Measurements from ENCODE around the gene MRPL21.

The MRPL21 gene

DNA sequence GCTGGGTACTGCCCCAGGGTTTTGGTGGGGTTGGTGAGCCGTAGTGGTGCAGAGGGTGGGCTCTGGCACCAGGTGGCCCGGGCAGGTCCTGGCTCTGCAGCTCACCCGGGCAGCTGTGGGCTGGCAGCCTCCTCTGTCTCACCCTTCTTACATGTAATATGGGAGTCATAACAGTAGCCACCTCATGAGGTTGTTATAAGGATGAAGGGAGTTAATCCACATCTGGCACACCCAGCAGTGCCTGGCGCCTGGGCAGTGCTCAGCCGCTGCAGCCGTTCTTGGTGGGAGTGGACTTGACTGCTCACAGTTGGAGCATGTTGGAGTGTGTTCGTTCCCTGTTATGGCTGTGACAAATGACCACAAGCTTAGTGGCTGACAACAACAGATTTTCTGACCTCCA, 28.7 kb upstream of the MRPL21 start:
- Histone ChIP-seq H2AK5ac (ENCODE audit: low read length, severe bottlenecking) (no peak overlapping the region), H3K27ac (ENCODE audit: low read length, poor library complexity, severe bottlenecking) (no peak overlapping the region), H2AFZ (ENCODE audit: low read depth, low read length) (no peak overlapping the region), H3K14ac (ENCODE audit: low read length in 2 of 2) (no peak overlapping the region), H3K4me2 (ENCODE audit: low read length, poor library complexity, severe bottlenecking) (no peak overlapping the region), H3K4me3 (ENCODE audit: insufficient read depth in 1 of 2, low read depth in 1 of 2, low read length in 2 of 2) (no peak overlapping the region), H2BK15ac (ENCODE audit: low read depth, poor library complexity, severe bottlenecking) (no peak overlapping the region), H3K18ac (ENCODE audit: low read depth in 1 of 2, low read length in 2 of 2) (no peak overlapping the region), H3K9me3 (ENCODE audit: control insufficient read depth, low read length) (peaks cover 2% of the 10 kb centered on the region), H3K27me3 (ENCODE audit: control insufficient read depth in 1 of 2, insufficient read depth in 1 of 2, low read length in 2 of 2) (no peaks in the 10 kb centered on the region), H2BK120ac (ENCODE audit: low read depth, low read length) (no peak overlapping the region), H3K36me3 (ENCODE audit: control insufficient read depth in 1 of 2, insufficient read depth in 2 of 2, low read depth in 1 of 2, low read length in 2 of 2) (peaks cover 83 to 94% of the 10 kb centered on the region in 2 experiments), H4K91ac (ENCODE audit: low read length) (no peak overlapping the region), H3K79me1 (replicated peaks; ENCODE audit: low read length, poor library complexity, severe bottlenecking) (peaks cover 11% of the 10 kb centered on the region), H2BK5ac (ENCODE audit: low read depth, low read length, poor library complexity, severe bottlenecking) (no peak overlapping the region), H3K9ac (ENCODE audit: low read length) (no peak overlapping the region), H3K4ac (ENCODE audit: low read depth in 1 of 2, low read length in 2 of 2) (no peak overlapping the region), H3K23ac (ENCODE audit: low read length in 2 of 2) (no peak overlapping the region), H4K8ac (ENCODE audit: low read length) (no peak overlapping the region), H3K4me1 (ENCODE audit: control insufficient read depth, insufficient read depth, low read depth, low read length) (peaks cover 1% of the 10 kb centered on the region), H2BK12ac (ENCODE audit: low read length in 2 of 2) (no peak overlapping the region)
- 98% methylated on average over 5 of the region's 7 CpGs for WGBS
- no peak for DNase-seq

DNA sequence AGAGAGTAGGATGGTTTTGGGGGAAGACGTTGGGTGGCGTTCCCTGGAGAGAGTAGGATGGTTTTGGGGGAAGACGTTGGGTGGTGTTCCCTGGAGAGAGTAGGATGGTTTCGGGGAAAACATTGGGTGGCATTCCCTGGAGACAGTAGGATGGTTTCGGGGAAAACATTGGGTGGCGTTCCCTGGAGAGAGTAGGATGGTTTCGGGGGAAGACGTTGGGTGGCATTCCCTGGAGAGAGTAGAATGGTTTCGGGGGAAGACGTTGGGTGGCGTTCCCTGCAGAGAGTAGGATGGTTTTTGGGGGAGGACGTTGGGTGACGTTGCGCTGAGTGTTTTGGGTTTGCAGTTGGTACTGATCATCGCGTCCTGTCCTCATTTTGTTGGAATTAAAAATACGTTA, 28.3 kb upstream of the MRPL21 start:
- no peak overlapping the region for H3K4me3 ChIP-seq (ENCODE audit: insufficient read depth in 1 of 2, low read depth in 1 of 2, low read length in 2 of 2)
- no peak overlapping the region for H2BK120ac ChIP-seq (ENCODE audit: low read depth, low read length)
- H3K23ac ChIP-seq (ENCODE audit: low read length in 2 of 2) = no peak overlapping the region
- no peak overlapping the region for H2BK15ac ChIP-seq (ENCODE audit: low read depth, poor library complexity, severe bottlenecking)
- 91% methylated on average over 17 of the region's 17 CpGs for WGBS
- H2BK5ac ChIP-seq (ENCODE audit: low read depth, low read length, poor library complexity, severe bottlenecking) = no peak overlapping the region
- H3K14ac ChIP-seq (ENCODE audit: low read length in 2 of 2) = no peak overlapping the region
- H2AFZ ChIP-seq (ENCODE audit: low read depth, low read length) = no peak overlapping the region
- no peak overlapping the region for H2AK5ac ChIP-seq (ENCODE audit: low read length, severe bottlenecking)
- no peak overlapping the region for H4K91ac ChIP-seq (ENCODE audit: low read length)
- peaks cover 83 to 93% of the 10 kb centered on the region in 2 experiments for H3K36me3 ChIP-seq (ENCODE audit: control insufficient read depth in 1 of 2, insufficient read depth in 2 of 2, low read depth in 1 of 2, low read length in 2 of 2)
- peaks cover 6% of the 10 kb centered on the region for H3K9me3 ChIP-seq (ENCODE audit: control insufficient read depth, low read length)
- no peak overlapping the region for H3K9ac ChIP-seq (ENCODE audit: low read length)
- H3K4me1 ChIP-seq (ENCODE audit: control insufficient read depth, insufficient read depth, low read depth, low read length) = peaks cover 1% of the 10 kb centered on the region
- no peak overlapping the region for H4K8ac ChIP-seq (ENCODE audit: low read length)
- no peak overlapping the region for H2BK12ac ChIP-seq (ENCODE audit: low read length in 2 of 2)
- no peak for DNase-seq
- H3K4ac ChIP-seq (ENCODE audit: low read depth in 1 of 2, low read length in 2 of 2) = no peak overlapping the region
- H3K79me1 ChIP-seq (replicated peaks; ENCODE audit: low read length, poor library complexity, severe bottlenecking) = peaks cover 14% of the 10 kb centered on the region
- no peak overlapping the region for H3K4me2 ChIP-seq (ENCODE audit: low read length, poor library complexity, severe bottlenecking)
- no peaks in the 10 kb centered on the region for H3K27me3 ChIP-seq (ENCODE audit: control insufficient read depth in 1 of 2, insufficient read depth in 1 of 2, low read length in 2 of 2)
- H3K27ac ChIP-seq (ENCODE audit: low read length, poor library complexity, severe bottlenecking) = no peak overlapping the region
- H3K18ac ChIP-seq (ENCODE audit: low read depth in 1 of 2, low read length in 2 of 2) = no peak overlapping the region

DNA sequence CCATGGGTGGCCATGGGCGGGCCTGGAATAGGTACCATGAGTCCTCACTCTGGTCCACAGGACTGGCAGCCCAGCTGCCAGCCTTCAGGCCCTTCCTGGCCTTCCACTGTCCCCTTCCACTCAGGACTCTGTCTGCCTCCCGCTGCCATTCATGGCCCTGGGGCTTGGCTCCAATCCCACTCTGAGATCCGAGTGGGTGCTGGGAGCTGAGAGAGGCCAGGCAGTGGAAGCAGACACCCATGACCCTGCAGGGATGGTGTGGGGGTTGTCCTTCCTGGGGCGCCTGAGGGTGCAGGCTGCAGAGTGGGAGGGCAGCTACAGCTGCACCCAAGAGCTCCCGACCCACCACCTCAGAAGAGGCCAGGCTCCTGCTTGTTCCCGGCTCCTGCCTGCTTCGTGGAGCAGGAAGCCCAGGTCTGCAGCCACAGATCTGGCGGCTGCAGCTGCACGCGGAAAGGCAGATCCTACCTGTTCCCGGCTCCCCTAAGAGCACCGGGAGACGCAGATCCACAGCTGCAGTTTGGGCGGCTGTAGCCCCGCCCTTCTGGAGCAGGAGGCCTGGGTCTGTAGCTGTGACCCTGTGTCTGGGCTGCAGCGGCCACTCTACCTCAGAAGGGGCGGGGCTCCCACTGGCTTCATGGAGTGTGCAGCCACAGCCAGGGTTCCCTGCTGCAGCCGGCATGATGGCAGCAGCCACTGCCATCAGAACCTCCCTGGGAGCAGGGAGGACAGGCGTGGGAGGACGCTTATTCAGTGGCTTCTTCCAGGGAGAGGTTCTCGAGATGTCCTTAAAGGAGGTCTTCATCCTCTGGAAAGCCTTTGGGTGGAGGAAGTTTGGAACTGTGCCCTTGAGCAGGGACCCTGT, 27.6 kb upstream of the MRPL21 start:
- H3K4ac ChIP-seq (ENCODE audit: low read depth in 1 of 2, low read length in 2 of 2) = no peak overlapping the region
- H2BK5ac ChIP-seq (ENCODE audit: low read depth, low read length, poor library complexity, severe bottlenecking) = no peak overlapping the region
- no peak overlapping the region for H2AK5ac ChIP-seq (ENCODE audit: low read length, severe bottlenecking)
- 93% methylated on average over 21 of the region's 21 CpGs for WGBS
- H3K14ac ChIP-seq (ENCODE audit: low read length in 2 of 2) = no peak overlapping the region
- H3K4me2 ChIP-seq (ENCODE audit: low read length, poor library complexity, severe bottlenecking) = no peak overlapping the region
- H3K4me1 ChIP-seq (ENCODE audit: control insufficient read depth, insufficient read depth, low read depth, low read length) = peaks cover 1% of the 10 kb centered on the region
- no peak overlapping the region for H2BK15ac ChIP-seq (ENCODE audit: low read depth, poor library complexity, severe bottlenecking)
- peaks cover 12% of the 10 kb centered on the region for H3K9me3 ChIP-seq (ENCODE audit: control insufficient read depth, low read length)
- H3K36me3 ChIP-seq (ENCODE audit: control insufficient read depth in 1 of 2, insufficient read depth in 2 of 2, low read depth in 1 of 2, low read length in 2 of 2) = peaks cover 83 to 91% of the 10 kb centered on the region in 2 experiments
- no peak overlapping the region for H4K91ac ChIP-seq (ENCODE audit: low read length)
- no peak overlapping the region for H4K8ac ChIP-seq (ENCODE audit: low read length)
- H3K9ac ChIP-seq (ENCODE audit: low read length) = no peak overlapping the region
- H2BK120ac ChIP-seq (ENCODE audit: low read depth, low read length) = no peak overlapping the region
- no peak overlapping the region for H3K23ac ChIP-seq (ENCODE audit: low read length in 2 of 2)
- no peak overlapping the region for H3K27ac ChIP-seq (ENCODE audit: low read length, poor library complexity, severe bottlenecking)
- DNase-seq = no peak
- H3K27me3 ChIP-seq (ENCODE audit: control insufficient read depth in 1 of 2, insufficient read depth in 1 of 2, low read length in 2 of 2) = no peaks in the 10 kb centered on the region
- no peak overlapping the region for H3K18ac ChIP-seq (ENCODE audit: low read depth in 1 of 2, low read length in 2 of 2)
- no peak overlapping the region for H2AFZ ChIP-seq (ENCODE audit: low read depth, low read length)
- H3K4me3 ChIP-seq (ENCODE audit: insufficient read depth in 1 of 2, low read depth in 1 of 2, low read length in 2 of 2) = no peak overlapping the region
- peaks cover 14% of the 10 kb centered on the region for H3K79me1 ChIP-seq (replicated peaks; ENCODE audit: low read length, poor library complexity, severe bottlenecking)
- H2BK12ac ChIP-seq (ENCODE audit: low read length in 2 of 2) = no peak overlapping the region

DNA sequence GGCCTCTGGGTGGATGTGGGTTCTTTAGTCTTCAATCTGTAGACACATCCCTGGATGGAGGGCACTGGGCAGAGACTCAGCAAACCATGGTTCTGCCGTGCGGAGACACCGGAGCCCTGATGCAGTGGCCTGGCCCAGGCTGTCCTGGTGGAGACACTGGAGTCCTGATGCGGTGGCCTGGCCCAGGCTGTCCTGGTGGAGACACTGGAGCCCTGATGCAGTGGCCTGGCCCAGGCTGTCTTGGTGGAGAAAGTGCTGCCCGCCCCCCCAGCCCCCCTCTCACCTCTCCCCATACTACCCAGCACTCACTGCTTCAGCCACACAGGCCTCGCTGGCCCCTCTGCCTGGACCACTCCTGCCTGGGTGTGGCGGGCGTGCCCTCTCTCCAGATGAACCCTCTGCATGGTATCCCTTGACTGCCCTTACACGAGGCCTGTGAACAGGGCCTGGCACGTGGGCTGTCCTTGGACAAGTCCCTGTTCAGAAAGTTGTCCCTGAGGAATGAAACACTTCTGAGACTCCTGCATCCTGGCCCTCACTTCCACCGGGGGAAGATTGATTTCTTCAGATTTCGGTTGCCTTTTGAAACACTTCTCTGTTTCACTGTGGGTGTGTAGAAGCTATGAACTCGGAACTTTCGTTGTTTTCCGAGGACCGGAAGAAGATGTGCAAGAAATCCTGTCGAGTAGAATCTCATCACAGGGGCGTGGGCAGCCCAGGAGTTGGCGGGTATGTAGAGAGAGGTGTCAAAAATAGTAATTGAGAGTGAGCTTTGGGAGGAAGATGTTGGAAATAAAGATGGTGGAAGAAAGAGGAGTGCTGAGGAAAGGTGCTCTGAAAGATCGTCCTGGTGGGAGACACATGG, 26.3 kb upstream of the MRPL21 start:
- Histone ChIP-seq H3K4me1 (ENCODE audit: control insufficient read depth, insufficient read depth, low read depth, low read length) (peaks cover 1% of the 10 kb centered on the region), H3K36me3 (ENCODE audit: control insufficient read depth in 1 of 2, insufficient read depth in 2 of 2, low read depth in 1 of 2, low read length in 2 of 2) (peaks cover 80% of the 10 kb centered on the region in 2 experiments), H3K79me1 (replicated peaks; ENCODE audit: low read length, poor library complexity, severe bottlenecking) (peaks cover 14% of the 10 kb centered on the region), H2AK5ac (ENCODE audit: low read length, severe bottlenecking) (no peak overlapping the region), H2BK120ac (ENCODE audit: low read depth, low read length) (no peak overlapping the region), H3K4me3 (ENCODE audit: insufficient read depth in 1 of 2, low read depth in 1 of 2, low read length in 2 of 2) (no peak overlapping the region), H4K8ac (ENCODE audit: low read length) (no peak overlapping the region), H3K9ac (ENCODE audit: low read length) (no peak overlapping the region), H3K4me2 (ENCODE audit: low read length, poor library complexity, severe bottlenecking) (no peak overlapping the region), H4K91ac (ENCODE audit: low read length) (no peak overlapping the region), H3K18ac (ENCODE audit: low read depth in 1 of 2, low read length in 2 of 2) (no peak overlapping the region), H3K27ac (ENCODE audit: low read length, poor library complexity, severe bottlenecking) (no peak overlapping the region), H2BK12ac (ENCODE audit: low read length in 2 of 2) (no peak overlapping the region), H3K23ac (ENCODE audit: low read length in 2 of 2) (no peak overlapping the region), H2BK5ac (ENCODE audit: low read depth, low read length, poor library complexity, severe bottlenecking) (no peak overlapping the region), H3K27me3 (ENCODE audit: control insufficient read depth in 1 of 2, insufficient read depth in 1 of 2, low read length in 2 of 2) (no peaks in the 10 kb centered on the region), H3K14ac (ENCODE audit: low read length in 2 of 2) (no peak overlapping the region), H3K4ac (ENCODE audit: low read depth in 1 of 2, low read length in 2 of 2) (no peak overlapping the region), H3K9me3 (ENCODE audit: control insufficient read depth, low read length) (peaks cover 25% of the 10 kb centered on the region), H2AFZ (ENCODE audit: low read depth, low read length) (no peak overlapping the region), H2BK15ac (ENCODE audit: low read depth, poor library complexity, severe bottlenecking) (no peak overlapping the region)
- WGBS = 92% methylated on average over 20 of the region's 20 CpGs
- no peak for DNase-seq

All from mesenchymal stem cell (in vitro differentiated cells and primary cell).